ENCODE measurements around the gene ZFHX2. TPM values are rescaled to one million over a fixed set of nuclear protein-coding genes. Genes with fewer than 3 reads are reported as not detected.
A peak's percentile ranks its signal among the peaks of the same experiment; 100 is the strongest.

Gene ZFHX2
- total and polyA plus RNA-seq, 2 of the 13 experiments (the other 11 are each of a cell fraction or from before 2014, with no cell fraction given) = 0.17 to 0.44 TPM

DNA sequence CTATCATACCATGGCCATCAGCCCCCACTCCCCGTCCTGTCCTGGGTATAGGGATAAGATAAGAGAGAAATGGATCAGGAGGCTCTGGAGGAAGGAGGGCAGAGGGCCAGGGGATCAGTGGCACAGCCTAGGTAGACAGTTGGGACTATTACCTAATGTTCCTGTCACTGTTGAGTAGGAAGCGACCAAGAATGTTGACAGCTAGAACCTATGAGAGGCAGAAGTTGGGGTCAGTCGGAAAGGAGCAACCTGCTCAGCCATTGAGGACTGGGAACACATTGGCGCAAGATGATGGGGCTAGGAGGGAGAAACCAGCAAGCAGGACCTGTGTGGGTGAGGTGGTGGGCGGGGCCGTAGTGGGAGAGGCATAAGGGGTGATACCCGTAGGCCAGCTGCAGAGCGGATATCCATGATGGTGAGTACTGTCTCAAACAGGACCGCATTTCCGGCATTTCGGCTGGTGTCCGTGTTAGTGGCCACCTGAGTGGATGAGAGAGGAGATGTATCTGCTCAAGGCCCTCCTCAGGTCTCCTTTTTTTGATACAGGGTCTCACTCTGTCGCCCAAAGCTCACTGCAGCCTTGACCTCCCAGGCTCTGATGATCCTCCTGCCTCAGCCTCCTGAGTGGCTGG is 12.7 kb upstream of the ZFHX2 start (continued):
- TF ChIP-seq, protein P1, sequence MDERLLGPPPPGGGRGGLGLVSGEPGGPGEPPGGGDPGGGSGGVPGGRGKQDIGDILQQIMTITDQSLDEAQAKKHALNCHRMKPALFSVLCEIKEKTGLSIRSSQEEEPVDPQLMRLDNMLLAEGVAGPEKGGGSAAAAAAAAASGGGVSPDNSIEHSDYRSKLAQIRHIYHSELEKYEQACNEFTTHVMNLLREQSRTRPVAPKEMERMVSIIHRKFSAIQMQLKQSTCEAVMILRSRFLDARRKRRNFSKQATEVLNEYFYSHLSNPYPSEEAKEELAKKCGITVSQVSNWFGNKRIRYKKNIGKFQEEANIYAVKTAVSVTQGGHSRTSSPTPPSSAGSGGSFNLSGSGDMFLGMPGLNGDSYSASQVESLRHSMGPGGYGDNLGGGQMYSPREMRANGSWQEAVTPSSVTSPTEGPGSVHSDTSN (CRISPR knock-in tag; IDR thresholded peaks at IDR 0.05) = no peak
- TF ChIP-seq ZMYM2 (CRISPR knock-in tag; IDR thresholded peaks at IDR 0.05) (no peak), ZNF530 (CRISPR knock-in tag; IDR thresholded peaks at IDR 0.05; ENCODE audit: low read depth) (no peak; the same call in 1 of the 2 replicates), DMAP1 (CRISPR knock-in tag; IDR thresholded peaks at IDR 0.05) (no peak), MIXL1 (CRISPR knock-in tag; IDR thresholded peaks at IDR 0.05) (no peak)
- TF ChIP-seq, protein P2, sequence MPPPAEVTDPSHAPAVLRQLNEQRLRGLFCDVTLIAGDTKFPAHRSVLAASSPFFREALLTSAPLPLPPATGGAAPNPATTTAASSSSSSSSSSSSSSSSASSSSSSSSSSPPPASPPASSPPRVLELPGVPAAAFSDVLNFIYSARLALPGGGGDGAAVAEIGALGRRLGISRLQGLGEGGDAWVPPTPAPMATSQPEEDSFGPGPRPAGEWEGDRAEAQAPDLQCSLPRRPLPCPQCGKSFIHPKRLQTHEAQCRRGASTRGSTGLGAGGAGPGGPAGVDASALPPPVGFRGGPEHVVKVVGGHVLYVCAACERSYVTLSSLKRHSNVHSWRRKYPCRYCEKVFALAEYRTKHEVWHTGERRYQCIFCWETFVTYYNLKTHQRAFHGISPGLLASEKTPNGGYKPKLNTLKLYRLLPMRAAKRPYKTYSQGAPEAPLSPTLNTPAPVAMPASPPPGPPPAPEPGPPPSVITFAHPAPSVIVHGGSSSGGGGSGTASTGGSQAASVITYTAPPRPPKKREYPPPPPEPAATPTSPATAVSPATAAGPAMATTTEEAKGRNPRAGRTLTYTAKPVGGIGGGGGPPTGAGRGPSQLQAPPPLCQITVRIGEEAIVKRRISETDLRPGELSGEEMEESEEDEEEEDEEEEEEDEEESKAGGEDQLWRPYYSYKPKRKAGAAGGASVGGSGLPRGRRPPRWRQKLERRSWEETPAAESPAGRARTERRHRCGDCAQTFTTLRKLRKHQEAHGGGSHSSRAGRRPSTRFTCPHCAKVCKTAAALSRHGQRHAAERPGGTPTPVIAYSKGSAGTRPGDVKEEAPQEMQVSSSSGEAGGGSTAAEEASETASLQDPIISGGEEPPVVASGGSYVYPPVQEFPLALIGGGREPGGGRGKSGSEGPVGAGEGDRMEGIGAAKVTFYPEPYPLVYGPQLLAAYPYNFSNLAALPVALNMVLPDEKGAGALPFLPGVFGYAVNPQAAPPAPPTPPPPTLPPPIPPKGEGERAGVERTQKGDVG (CRISPR knock-in tag; IDR thresholded peaks at IDR 0.05; ENCODE audit: borderline replicate concordance) = no peak
- TF ChIP-seq, protein P3, sequence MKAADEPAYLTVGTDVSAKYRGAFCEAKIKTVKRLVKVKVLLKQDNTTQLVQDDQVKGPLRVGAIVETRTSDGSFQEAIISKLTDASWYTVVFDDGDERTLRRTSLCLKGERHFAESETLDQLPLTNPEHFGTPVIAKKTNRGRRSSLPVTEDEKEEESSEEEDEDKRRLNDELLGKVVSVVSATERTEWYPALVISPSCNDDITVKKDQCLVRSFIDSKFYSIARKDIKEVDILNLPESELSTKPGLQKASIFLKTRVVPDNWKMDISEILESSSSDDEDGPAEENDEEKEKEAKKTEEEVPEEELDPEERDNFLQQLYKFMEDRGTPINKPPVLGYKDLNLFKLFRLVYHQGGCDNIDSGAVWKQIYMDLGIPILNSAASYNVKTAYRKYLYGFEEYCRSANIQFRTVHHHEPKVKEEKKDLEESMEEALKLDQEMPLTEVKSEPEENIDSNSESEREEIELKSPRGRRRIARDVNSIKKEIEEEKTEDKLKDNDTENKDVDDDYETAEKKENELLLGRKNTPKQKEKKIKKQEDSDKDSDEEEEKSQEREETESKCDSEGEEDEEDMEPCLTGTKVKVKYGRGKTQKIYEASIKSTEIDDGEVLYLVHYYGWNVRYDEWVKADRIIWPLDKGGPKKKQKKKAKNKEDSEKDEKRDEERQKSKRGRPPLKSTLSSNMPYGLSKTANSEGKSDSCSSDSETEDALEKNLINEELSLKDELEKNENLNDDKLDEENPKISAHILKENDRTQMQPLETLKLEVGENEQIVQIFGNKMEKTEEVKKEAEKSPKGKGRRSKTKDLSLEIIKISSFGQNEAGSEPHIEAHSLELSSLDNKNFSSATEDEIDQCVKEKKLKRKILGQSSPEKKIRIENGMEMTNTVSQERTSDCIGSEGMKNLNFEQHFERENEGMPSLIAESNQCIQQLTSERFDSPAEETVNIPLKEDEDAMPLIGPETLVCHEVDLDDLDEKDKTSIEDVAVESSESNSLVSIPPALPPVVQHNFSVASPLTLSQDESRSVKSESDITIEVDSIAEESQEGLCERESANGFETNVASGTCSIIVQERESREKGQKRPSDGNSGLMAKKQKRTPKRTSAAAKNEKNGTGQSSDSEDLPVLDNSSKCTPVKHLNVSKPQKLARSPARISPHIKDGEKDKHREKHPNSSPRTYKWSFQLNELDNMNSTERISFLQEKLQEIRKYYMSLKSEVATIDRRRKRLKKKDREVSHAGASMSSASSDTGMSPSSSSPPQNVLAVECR (CRISPR knock-in tag; IDR thresholded peaks at IDR 0.05; ENCODE audit: borderline replicate concordance) = 0 out of 2 replicates have a peak, but pooled peaks have one; percentile 2
- TF ChIP-seq, protein P4, sequence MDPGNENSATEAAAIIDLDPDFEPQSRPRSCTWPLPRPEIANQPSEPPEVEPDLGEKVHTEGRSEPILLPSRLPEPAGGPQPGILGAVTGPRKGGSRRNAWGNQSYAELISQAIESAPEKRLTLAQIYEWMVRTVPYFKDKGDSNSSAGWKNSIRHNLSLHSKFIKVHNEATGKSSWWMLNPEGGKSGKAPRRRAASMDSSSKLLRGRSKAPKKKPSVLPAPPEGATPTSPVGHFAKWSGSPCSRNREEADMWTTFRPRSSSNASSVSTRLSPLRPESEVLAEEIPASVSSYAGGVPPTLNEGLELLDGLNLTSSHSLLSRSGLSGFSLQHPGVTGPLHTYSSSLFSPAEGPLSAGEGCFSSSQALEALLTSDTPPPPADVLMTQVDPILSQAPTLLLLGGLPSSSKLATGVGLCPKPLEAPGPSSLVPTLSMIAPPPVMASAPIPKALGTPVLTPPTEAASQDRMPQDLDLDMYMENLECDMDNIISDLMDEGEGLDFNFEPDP (CRISPR knock-in tag; conservative IDR thresholded peaks at IDR 0.05) = 0 out of 2 replicates have a peak, but pooled peaks have one; percentile 78
- TF ChIP-seq, protein P5, sequence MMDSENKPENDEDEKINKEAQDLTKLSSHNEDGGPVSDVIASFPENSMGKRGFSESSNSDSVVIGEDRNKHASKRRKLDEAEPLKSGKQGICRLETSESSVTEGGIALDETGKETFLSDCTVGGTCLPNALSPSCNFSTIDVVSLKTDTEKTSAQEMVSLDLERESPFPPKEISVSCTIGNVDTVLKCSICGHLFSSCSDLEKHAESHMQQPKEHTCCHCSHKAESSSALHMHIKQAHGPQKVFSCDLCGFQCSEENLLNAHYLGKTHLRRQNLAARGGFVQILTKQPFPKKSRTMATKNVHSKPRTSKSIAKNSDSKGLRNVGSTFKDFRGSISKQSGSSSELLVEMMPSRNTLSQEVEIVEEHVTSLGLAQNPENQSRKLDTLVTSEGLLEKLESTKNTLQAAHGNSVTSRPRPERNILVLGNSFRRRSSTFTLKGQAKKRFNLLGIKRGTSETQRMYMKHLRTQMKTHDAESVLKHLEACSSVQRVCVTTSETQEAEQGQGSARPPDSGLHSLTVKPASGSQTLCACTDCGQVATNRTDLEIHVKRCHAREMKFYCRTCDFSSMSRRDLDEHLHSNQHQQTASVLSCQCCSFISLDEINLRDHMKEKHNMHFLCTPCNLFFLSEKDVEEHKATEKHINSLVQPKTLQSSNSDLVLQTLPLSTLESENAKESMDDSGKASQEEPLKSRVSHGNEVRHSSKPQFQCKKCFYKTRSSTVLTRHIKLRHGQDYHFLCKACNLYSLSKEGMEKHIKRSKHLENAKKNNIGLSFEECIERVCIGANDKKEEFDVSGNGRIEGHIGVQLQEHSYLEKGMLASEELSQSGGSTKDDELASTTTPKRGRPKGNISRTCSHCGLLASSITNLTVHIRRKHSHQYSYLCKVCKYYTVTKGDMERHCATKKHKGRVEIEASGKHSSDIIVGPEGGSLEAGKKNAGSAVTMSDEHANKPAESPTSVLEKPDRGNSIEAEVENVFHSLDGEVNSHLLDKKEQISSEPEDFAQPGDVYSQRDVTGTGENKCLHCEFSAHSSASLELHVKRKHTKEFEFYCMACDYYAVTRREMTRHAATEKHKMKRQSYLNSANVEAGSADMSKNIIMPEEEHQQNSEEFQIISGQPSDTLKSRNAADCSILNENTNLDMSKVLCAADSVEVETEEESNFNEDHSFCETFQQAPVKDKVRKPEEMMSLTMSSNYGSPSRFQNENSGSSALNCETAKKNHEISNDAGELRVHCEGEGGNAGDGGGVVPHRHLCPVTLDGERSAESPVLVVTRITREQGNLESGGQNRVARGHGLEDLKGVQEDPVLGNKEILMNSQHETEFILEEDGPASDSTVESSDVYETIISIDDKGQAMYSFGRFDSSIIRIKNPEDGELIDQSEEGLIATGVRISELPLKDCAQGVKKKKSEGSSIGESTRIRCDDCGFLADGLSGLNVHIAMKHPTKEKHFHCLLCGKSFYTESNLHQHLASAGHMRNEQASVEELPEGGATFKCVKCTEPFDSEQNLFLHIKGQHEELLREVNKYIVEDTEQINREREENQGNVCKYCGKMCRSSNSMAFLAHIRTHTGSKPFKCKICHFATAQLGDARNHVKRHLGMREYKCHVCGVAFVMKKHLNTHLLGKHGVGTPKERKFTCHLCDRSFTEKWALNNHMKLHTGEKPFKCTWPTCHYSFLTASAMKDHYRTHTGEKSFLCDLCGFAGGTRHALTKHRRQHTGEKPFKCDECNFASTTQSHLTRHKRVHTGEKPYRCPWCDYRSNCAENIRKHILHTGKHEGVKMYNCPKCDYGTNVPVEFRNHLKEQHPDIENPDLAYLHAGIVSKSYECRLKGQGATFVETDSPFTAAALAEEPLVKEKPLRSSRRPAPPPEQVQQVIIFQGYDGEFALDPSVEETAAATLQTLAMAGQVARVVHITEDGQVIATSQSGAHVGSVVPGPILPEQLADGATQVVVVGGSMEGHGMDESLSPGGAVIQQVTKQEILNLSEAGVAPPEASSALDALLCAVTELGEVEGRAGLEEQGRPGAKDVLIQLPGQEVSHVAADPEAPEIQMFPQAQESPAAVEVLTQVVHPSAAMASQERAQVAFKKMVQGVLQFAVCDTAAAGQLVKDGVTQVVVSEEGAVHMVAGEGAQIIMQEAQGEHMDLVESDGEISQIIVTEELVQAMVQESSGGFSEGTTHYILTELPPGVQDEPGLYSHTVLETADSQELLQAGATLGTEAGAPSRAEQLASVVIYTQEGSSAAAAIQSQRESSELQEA (CRISPR knock-in tag; IDR thresholded peaks at IDR 0.05; ENCODE audit: not compliant biosample characterization) = peak; percentile 39

Data from HepG2 (cell line).